OCI-M2 (cell line): ENCODE measurements around the gene TSC22D3.

Experiments
- DNase-seq: peaks from one replicate; lab custom pipeline; 2025; ENCODE audit not compliant: unreplicated experiment; lab: John Stamatoyannopoulos, UW

The TSC22D3 gene

DNA sequence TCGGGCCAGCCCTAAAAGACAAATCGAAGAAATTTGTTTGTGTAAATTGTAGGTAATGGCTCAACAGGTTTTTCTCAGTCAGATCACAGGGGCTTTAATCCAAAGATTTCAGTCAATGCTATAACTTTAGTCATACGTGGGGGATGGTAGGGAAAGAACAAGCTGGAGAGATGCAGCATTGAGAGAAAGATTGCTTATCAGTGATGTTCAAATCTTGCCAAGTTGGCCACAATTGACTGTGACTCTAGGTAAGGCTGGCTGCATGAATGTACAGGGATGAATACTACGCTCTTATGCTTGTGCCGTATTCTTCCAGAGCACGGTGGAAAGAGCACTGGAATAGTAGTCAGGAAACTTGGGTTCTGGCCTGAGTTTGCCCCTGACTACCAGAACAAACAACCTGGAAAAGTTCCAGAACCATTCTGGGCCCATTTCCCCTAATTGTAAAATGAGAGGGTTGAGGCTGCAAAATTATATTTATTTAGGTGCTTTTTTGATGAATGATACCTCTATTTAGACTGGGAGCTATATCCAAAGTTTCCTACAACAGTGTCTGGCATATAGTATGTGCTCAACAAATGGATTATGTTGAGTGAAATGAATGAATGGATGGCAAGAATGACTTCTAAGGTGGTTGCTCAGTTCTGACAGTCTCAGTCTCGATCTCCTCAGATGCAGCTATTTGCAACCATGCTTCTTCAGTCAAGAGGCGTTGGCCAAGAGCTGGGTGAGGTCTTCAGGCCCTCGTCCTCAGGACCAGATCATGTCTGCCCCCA lies 44.4 kb downstream of the TSC22D3 start:
- no peak for DNase-seq

DNA sequence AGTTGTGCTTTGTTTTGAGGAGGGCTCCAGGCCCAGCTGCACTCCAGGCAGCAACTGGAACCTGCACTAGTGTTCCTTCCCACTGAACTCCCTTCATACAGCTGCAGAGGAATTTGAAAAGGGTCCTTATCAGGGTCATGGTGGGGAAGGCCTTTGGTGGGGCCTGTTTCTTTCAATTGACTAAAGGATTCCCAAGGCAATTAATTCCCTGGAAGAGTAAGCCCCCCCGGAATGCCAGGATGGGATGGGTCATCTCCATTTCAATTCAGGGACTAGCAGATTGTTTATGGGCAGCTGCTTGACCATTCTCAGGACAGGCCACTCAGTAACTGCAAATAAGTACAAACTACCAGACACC lies 45.3 kb downstream of the TSC22D3 start:
- no peak for DNase-seq

DNA sequence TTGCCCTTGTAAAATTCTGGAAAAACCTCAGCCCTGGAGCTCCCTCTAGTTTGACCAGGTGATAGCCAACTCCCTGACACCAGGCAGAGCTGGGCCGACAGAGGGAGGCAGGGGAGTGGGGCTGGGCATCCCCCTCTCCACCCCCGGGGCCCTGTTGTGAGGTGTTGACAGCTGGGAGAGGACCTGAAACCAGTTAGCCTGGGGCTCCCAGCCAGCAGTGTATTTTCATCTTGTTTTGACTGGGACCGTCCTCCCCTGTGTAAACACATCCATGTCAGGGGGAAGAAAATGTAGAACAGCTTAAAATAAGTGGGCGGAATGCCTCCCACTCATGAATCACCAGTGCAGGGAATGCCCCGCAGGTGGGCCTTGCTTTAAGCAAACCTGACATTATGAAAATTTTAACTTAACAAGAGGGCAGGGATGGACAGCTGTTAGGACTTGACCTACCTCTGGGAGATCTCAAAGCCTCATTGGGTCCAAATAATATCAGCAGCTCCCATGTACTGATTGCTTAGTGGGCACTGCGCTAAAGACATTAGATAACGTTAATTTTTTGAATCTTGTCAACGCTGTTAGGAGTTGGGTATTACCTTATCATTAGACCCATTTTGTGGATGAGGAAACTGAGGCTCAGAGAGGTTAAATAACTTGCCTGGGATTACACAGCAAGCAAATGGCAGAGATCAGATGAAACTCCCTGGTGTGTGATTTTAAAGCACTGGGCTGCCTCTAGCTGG lies 45.9 kb downstream of the TSC22D3 start:
- DNase-seq: no peak

DNA sequence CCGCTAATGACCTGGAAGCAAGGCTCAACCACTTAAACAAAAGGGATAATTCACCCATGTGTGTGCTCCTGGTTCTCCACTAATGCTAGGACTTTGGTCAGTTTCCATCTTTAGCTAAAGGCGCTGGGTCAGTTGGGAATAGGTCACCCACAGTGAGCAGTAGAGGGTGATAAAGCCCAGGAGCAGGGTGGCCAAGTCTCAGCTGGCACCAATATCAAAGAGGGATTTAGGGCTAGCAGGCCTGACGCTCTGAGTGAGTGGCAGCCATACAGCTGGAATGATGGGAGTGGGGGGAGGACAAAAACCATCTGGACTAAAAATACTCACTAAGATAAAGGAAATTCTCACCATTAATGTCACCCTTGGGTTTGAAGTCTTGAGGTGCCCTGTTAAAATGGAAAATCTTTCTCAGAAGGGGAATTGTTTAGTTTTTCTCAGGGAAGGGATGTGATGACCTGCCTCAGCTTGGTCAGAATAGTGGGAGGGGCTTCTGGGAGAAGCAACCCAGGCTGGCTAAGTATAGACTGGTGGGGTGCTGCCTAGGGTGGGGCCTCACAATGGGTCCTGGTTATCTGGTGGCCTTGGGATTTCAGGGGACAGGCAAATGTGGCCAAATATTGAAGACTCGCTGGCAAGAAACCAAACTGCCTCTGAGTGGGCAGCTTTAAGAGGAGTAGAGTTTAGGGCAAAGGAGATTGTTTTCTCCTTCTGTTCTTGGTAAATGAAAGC lies 47.1 kb downstream of the TSC22D3 start:
- no peak for DNase-seq

DNA sequence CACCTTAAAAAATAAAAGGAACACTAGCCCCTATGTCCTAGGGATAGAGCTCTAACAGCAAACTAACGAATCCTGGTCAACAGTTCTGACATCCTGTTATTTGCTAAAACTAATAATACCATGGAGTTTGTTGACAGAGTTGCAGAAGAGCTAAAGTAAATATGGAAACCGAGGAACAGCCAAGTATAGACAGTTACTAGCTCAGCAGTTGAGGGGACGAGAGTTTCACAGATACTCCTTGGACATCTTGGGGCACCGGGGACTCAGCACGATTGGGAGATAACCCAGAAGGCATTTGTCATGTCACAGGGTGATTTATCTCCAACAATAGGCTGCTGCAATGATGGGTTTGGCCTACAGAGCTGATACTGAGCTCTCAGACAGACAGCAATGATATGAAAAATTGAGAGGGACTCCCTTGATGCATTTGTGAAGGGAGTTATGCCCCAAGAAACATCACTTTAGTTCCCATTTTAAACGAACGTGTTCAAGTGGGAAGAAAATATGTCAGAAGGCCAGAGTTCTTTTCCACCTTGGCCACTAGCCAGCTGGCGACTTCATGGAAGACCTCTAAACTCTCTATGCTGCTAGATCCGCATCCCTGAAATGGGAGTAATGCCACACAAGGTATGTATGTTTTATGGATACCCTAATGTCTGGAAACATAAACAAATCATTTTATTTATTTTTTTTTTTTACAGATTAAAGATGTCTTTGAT lies 48.6 kb downstream of the TSC22D3 start:
- no peak for DNase-seq

DNA sequence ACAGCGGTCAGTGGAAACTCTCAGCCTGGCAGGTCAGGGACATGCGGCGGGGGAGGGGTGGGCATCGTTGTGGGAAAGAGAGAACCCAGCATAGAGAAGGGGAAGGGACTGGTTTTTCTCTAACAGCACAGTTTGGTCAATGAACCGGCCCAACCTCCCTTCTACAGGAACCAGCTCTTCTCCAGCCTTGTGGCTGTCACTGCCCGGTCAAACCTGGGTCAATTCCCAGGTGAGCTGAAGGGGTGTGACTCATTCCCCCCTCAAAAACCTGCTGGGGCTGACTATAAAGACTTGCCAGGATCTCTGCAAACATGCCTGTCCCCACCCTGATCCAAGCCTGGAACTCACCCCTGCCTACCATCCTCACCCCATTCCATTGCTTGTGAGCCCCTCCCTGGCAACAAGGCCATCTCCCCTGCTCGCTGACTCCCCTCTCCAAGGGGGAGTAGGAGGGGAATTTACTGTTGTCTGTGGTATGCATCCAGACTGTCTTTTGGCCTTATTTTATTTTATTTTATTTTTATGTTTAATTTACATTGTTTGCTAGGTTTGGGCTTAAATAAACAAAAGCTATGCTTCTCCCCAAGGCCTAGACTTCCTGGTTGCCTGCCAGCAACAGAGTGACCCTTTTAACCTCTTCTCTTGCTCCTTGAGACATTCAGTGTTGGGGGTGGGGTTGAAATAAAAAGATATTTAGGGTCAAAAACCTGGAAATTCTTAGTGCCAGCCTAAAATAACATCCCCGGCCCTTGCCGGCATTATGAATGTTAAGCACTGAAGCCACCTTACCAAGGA lies 49.6 kb downstream of the TSC22D3 start:
- no peak for DNase-seq

DNA sequence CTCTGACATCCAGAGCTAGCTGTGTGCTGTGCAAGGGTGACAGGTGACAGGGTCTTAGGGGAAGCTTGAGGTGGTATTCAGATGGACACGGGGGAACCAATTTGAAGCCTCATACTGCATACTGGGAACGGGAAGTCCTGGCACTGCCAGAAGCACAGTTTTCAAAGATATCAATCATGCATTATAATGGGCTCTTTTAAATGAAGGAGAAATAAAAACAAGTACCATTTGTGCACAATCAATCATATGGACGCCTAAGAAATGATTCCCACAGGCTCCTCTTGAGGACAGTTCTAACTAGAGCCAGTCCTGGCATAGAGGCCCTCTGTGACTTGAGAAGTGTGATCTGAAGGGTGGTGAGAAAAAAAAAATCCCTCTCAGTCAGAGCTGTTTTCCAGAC lies 50.9 kb downstream of the TSC22D3 start:
- no peak for DNase-seq

DNA sequence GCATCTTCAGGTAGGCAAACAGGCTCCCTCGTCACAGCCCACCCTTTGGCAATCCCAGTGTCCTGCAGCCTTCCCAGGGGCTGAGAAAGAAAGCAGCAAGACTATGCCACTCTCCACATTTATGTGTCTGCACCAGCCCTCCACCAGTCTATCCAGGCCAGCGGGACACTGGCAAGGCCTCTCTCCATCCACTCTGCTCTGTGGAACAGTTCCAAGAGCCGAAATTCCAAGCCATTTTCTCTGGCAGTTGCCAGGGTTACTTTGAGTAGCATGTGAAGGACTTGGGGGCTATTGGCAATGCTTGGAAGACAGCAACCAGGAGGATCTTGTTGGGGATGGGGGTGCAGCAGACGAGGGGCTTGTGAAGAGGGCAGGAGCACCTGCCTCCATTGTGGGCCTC lies 52.1 kb downstream of the TSC22D3 start:
- no peak for DNase-seq

DNA sequence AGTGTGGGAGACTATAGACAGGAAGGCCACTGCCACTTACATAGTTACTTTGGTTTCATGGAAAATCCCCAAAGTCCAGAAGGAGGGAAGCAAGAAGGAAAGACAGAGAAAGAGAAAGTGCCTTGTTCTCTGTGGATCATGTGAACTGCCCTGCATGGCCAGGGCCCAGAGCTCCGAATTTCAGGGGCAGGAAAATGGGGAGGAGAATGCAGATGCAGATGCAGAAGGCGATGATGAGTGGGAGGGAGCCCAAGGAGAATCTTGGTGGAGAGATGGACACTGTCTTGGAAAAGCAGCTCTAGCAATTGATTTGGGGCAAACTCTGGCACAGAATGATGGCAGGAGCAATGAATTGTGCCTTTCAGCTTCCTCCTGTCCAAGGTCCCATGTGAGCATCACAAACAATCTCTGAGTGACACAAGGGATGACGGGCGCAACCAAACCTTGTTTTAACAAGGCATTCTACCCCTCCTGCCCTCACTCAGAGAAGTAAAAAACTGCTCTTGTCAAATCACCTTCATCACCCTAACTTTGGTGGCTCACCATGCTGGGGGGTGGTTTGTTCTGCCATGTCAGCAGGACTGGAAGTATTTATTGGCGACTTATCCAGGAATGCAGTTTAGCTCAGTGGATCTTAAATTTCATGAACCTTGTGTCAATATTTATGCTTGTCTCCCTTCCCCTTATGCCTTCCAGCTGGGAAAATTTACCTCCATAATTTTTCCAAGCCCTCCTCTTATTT lies 53.5 kb downstream of the TSC22D3 start:
- no peak for DNase-seq

DNA sequence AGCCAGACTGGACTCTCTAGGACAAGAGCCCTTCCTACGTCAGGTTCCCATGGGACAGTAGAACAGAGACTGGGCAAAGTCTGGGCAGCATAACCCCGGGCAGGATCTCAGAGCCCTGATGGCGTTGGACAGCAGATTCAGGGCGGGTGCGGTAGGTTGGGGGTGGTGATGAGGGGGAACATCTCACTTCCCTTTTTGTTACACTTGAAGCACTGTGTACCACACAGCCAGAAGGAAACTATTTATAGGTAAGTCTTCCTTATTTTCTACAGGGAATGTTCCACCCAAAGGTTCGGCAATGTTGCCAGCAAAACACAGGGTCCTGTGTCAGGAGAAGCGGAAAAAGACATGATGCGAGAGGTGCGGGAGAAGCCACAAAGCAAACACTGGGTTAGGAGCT lies 54.3 kb downstream of the TSC22D3 start:
- DNase-seq: no peak

DNA sequence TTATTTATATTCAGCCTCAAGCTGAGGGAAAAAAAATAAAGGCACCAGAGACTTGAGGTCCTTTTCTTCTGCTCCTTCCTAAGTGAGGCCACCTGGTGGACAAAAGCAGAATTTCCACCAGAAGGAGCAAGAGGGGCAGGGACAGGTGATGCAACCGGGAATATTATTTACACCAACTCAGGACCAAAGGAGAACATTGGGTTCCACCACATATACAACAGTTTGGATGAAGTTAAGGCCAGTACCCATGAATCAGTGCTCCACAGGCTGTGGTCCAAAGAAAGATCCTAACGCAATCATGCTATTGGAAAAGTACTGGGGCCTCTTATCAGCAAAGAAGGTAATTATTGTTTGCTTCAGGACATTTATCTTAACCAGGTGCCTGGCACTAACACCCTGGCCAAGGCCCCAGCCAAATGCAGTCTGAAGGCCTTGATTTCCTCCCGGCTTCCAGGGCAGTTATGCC lies 57.4 kb downstream of the TSC22D3 start:
- DNase-seq: no peak

DNA sequence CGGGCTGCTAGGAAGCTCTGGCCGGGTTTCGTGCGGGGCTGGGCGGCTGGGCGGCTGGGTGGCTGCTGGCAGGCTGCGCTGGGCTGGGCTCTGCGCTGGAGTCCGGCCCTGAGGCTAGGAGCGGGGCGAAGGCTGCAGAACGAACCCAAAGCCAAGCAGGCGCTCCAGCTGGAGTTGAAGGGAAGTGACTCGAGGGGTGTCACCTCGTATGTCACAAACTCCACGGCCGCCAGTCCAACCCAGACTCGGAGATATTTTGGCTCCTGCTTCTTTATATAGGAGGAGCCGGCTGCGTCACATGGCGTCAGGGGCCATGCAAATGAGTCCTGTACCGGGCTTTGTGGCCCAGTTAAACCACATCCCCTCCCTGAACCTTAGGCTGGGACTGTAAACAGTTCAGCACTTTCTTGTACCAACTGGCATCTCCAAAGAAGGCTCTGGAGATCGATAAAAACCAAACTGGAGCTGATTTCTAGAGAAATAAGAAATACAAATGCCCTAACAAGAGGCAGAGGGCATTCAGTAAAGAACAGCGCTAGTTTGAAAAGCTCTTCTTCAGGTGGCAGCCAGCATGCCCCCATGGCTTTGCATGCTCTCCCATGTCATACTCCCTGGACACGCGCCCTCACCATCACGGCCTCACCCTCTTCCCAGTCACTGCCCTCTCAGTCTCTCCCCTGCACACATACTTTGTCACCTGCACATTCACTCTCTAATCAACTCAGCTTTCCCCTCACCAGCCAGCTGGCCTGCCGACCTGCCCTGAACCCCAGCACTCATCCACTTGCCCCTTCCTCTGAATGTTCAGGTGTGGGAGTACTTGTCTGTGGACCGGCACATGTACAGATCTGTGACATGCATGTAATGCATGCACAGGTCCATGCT lies 58.5 kb downstream of the TSC22D3 start:
- no peak for DNase-seq

DNA sequence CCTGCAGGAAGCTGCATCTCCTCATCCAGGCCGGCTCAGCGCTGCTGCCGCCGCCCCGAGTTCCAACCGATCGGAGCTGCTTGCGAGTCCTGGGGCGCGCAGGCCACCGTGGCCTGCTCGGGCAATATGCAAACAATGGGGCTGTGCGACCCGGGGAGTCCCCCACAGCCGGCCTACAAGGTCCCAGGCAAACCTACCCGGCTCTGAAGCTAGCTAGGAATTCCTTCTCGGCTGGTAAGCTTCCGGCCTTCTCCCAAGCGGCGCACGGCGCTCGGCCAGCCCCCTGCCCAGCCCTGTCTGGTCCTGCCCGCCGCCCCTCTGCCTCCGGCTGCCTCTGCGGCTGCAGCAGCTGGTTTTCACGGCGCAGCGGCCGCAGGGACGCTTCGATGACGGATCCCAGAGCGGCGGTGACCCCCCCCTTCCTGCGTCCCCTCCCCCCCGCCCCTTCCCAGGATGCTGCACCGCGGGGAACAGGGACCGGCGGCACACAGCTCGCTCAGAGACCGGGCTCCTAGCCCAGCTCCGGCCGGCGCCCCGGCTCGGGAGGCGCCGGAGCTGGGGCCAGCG lies 59.4 kb downstream of the TSC22D3 start:
- no peak for DNase-seq

DNA sequence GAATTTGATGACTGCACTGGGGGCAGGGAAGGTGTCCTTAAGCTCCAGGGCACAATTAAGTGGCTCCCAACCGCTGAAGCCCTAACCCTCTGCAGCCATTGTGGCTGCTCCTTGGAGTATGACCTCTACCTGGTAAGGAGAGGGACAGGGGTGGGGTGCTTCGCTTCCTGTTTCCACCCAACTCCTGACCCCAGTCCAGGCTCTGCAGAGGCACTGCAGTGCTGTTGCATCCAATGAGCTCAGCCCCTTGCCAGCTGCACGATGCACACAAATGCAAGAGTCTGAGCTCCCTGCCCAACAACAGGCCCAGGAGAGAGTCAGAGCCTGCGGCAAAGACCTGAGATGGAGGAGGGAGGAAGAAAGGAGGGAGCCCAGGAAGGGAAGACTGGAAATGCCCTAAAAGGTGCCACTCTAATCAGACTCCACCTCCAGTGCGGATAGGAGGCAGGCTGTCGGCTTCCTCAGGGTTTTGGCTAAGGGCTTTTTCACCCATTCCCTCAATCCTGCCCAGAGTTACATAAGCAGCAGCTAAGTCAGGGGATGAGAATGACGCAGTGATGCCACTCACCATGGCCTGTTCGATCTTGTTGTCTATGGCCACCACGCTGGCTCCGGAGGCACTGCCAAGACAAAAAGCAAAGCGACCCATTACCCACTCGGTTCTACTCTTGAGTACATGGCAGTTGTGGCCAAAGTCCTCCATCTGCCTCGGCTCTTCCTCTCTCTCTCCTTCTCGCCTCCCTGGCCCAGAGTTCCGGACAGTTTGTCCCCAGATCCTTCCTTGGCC lies 60.1 kb downstream of the TSC22D3 start:
- DNase-seq: no peak

DNA sequence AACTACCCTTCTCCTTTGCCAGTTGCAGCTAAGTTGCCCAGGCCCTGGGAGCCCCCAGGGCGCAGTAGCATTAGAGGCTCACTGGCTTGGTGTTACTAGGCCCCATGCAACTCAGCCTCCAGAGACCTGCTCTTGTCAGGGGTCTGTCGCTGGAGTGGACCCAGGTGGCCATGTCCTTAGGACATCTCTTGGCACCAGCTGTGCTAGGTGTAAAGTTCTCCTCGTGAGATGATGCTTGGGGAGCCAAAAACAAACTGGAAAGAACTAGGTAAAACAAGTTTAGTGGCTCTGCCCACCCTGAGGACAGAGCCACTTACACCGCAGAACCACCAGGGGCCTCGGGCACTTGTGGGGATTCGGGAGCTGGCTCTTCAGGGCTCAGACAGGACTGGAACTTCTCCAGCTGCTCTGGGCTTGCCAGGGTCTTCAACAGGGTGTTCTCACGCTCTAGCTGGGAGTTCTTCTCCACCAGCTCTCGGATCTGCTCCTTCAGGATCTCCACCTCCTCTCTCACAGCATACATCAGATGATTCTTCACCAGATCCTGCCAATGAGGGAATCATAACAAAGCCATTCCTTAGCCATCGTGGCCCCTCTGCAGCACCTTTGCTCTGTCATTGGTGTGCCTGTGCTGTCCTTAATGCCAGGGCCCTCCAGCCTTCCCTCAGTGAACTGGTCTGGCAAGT lies 61.2 kb downstream of the TSC22D3 start:
- no peak for DNase-seq

DNA sequence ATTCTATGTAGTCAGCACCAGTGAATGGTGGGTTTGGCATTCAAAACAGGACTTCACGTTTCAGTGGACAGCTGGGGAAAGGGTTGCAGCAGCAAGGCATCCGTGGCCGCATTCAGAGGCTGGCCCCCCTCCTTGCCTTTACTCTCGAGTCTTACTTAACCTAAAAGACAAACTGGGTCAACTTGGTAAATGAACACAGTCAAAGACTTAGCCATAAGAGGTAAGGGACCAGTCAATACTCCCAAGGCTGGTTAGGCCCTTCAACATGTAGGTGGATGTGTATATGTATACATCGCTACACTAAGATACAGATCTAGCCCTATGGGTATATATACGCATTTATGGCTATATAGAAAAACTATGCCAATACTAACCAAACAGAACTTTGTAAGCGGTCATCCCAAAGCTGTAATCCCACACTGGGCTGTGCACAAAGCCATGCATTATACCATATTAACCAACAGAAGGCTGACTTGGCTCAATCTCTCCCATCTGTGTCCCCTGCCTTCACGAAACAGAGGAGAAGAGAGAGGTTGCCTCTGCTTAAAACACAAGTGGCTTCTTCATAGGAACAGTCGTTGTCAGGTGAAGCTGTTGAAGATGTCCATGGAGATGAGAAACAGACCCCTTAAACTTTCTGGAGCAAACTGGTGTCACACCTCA lies 61.9 kb downstream of the TSC22D3 start:
- DNase-seq: no peak

DNA sequence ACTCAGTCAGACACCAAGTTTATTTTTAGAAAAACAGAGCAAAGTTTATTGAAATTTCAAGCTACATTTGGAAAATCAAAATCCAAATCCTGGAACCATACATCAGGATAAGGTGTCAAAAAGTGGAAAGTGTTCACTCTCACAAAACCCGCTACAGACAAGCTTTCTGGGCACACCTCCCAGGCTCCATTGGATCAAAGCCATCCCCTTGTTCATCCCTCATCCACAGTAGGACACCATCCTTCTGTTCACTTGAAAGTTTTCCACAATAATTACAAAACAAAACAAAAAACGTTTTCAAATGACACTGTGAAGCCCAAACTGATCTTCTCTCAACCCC lies 62.4 kb downstream of the TSC22D3 start:
- no peak for DNase-seq
